ENCODE measurements around the gene U2AF1L4.

- TF ChIP-seq EZH2 (IDR thresholded peaks at IDR 0.05) (no peak), POLR2AphosphoS5 (IDR thresholded peaks at IDR 0.05; ENCODE audit: borderline replicate concordance, low read depth, low read length) (no peak), FOXP2 (optimal IDR thresholded peaks at IDR 0.05; ENCODE audit: control extremely low read depth, extremely low read length, insufficient read depth) (no peak)
These were observed 30.3 kb upstream of the U2AF1L4 start, which contains the start of gene ARHGAP33 for GRCh38 chr19:35775298-35776101.
